HepG2 (cell line): ENCODE data around the gene DNAJC28. TPM values are rescaled to one million over a fixed set of nuclear protein-coding genes. Genes with fewer than 3 reads are reported as not detected.

Source experiments
- KAT2B ChIP-seq: fragments of 150-350 bp; IDR thresholded peaks from 2 replicates; pipeline ENCODE4 v1.6.1; 2014; ENCODE audit warnings: low read depth, low read length, borderline replicate concordance
- RAD51 ChIP-seq: fragments of 450-650 bp; IDR thresholded peaks from 2 replicates; pipeline ENCODE4 v1.6.1; 2016; ENCODE audit warnings: borderline replicate concordance
- SIX4 ChIP-seq: sonication (generic); formaldehyde crosslinking; IDR thresholded peaks from 2 replicates; pipeline ENCODE4 v1.4.0; 2020; ENCODE audit warnings: missing genetic modification reagents
- ZNF205 ChIP-seq: IDR thresholded peaks from 2 replicates; pipeline ENCODE4 v1.6.1; 2018; ENCODE audit warnings: missing biosample characterization, missing genetic modification reagents
- ZNF281 ChIP-seq: sonication (generic); formaldehyde crosslinking; IDR thresholded peaks from 2 replicates; pipeline ENCODE4 v1.4.0; 2020; ENCODE audit warnings: missing genetic modification reagents, borderline replicate concordance
- ZNF512 ChIP-seq: sonication (generic); formaldehyde crosslinking; IDR thresholded peaks from 2 replicates; pipeline ENCODE4 v1.4.0; 2020; ENCODE audit warnings: mild to moderate bottlenecking, missing genetic modification reagents
- polyA plus RNA-seq, 8 experiments: library from polyadenylated mRNA; depleted of rRNA in 3 of 8; stranded (reverse) in 7 of 8; unstranded in 1 of 8; fragments of >200 nt; fragmentation: Illumina TruSeq in 4 of 8; extraction: Trizol in 4 of 8; gene quantifications; 2 replicates each; pipeline versions ENCODE4 v1.2.1 to v1.2.3, GENCODE V29; 2011 to 2016; ENCODE audit warnings: low read depth in 4 of 8, missing spikeins in 1 of 8, mixed read lengths in 1 of 8; ENCODE audit not compliant: insufficient read depth in 1 of 8
- total RNA-seq, 5 experiments: library from RNA; depleted of rRNA; stranded (reverse); fragments of >200 nt; fragmentation: Illumina TruSeq; extraction: Trizol; gene quantifications; 2 replicates each; pipeline ENCODE4 v1.2.3, GENCODE V29; 2016; ENCODE audit warnings: low read depth in 1 of 5
- TF ChIP-seq, protein P1 (sequence below): sonication (generic); formaldehyde crosslinking; IDR thresholded peaks from 2 replicates; pipeline ENCODE4 v1.8.0; 2022; ENCODE audit warnings: low read depth, missing genetic modification reagents
- TF ChIP-seq, protein P2 (sequence below), 2 experiments: fragments of 450-650 bp in 1 of 2; sonication (generic) in 1 of 2; formaldehyde crosslinking in 1 of 2; IDR thresholded peaks; 2 replicates each; pipeline versions ENCODE4 v1.6.1 to v1.8.0; 2016 to 2022; ENCODE audit warnings: antibody characterized with exemption in 1 of 2, mild to moderate bottlenecking in 1 of 2, missing genetic modification reagents in 1 of 2

The DNAJC28 gene
- total and polyA plus RNA-seq, 2 of the 13 experiments (the other 11 are each of a cell fraction or from before 2014, with no cell fraction given), result 1.5 to 3.3 TPM

- TF ChIP-seq, protein P1, sequence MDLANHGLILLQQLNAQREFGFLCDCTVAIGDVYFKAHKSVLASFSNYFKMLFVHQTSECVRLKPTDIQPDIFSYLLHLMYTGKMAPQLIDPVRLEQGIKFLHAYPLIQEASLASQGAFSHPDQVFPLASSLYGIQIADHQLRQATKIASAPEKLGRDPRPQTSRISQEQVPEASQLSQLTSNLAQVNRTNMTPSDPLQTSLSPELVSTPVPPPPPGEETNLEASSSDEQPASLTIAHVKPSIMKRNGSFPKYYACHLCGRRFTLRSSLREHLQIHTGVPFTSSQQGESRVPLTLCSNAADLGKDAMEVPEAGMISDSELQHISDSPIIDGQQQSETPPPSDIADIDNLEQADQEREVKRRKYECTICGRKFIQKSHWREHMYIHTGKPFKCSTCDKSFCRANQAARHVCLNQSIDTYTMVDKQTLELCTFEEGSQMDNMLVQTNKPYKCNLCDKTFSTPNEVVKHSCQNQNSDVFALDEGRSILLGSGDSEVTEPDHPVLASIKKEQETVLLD (CRISPR knock-in tag), result peak; percentile 91
- TF ChIP-seq SIX4 (no peak), ZNF512 (CRISPR knock-in tag) (no peak), ZNF281 (CRISPR knock-in tag) (0 out of 2 replicates have a peak, but pooled peaks have one; percentile 8), KAT2B (no peak), RAD51 (no peak), ZNF205 (CRISPR knock-in tag) (no peak)
- TF ChIP-seq, protein P2, sequence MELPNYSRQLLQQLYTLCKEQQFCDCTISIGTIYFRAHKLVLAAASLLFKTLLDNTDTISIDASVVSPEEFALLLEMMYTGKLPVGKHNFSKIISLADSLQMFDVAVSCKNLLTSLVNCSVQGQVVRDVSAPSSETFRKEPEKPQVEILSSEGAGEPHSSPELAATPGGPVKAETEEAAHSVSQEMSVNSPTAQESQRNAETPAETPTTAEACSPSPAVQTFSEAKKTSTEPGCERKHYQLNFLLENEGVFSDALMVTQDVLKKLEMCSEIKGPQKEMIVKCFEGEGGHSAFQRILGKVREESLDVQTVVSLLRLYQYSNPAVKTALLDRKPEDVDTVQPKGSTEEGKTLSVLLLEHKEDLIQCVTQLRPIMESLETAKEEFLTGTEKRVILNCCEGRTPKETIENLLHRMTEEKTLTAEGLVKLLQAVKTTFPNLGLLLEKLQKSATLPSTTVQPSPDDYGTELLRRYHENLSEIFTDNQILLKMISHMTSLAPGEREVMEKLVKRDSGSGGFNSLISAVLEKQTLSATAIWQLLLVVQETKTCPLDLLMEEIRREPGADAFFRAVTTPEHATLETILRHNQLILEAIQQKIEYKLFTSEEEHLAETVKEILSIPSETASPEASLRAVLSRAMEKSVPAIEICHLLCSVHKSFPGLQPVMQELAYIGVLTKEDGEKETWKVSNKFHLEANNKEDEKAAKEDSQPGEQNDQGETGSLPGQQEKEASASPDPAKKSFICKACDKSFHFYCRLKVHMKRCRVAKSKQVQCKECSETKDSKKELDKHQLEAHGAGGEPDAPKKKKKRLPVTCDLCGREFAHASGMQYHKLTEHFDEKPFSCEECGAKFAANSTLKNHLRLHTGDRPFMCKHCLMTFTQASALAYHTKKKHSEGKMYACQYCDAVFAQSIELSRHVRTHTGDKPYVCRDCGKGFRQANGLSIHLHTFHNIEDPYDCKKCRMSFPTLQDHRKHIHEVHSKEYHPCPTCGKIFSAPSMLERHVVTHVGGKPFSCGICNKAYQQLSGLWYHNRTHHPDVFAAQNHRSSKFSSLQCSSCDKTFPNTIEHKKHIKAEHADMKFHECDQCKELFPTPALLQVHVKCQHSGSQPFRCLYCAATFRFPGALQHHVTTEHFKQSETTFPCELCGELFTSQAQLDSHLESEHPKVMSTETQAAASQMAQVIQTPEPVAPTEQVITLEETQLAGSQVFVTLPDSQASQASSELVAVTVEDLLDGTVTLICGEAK (IDR thresholded peaks at IDR 0.05), result no peak
- TF ChIP-seq, protein P2 (CRISPR knock-in tag; IDR thresholded peaks at IDR 0.05), result no peak
Observed at GRCh38 chr21:33479679-33480480, 11.6 kb downstream of the DNAJC28 start, which contains the start of gene TMEM50B (continued).
